Ureter (tissue), 1 donor: Measurements from ENCODE around the gene CDC14A. TPM values are rescaled to one million over a fixed set of nuclear protein-coding genes. Genes with fewer than 3 reads are reported as not detected.

Experiments used
- DNase-seq: peaks from one replicate; pipeline ENCODE4 v3.0.0-alpha.2; 2020; ENCODE audit warnings: low spot score
- total RNA-seq: library from RNA; stranded (reverse); gene quantifications from one replicate; pipeline ENCODE4 v1.2.4, GENCODE V29; 2023
- donor health status: DM: yes; HTN: yes; CAD: no.

Gene CDC14A
- total RNA-seq, 1 donor from 2014 or later = 14.3 TPM

DNA sequence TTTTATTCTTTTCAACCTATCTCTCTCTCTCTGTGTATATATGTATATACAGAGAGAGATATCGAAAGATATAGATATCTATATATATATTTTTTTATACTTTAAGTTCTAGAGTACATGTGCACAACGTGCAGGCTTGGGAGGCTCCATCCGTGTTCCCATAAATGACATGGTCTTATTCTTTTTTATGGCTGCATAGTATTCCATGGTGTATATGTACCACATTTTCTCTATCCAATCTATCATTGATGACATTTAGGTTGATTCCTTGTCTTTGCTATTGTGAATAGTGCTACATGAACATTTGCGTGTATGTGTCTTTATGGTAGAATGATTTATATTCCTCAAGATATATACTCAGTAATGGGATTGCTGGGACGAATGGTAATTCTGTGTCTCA lies 130.4 kb downstream of the CDC14A start:
- DNase-seq = no peak

DNA sequence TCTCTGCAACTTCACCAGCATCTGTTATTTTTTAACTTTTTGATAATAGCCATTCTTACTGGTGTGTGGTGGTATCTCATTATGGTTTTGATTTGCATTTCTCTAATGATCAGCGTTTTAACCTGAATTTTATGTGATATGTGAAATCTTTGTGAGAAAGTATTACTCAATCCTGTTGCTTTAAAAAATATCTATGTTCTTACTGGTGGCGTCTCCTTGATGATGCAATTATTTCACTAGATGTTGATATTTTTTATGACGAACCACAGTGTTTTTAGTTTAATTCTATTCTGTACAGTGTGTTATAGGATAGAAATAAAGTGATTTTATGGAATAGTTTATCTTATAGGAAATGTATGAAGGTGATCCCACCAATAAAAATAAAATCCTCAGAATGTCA lies 130.9 kb downstream of the CDC14A start:
- DNase-seq = no peak

DNA sequence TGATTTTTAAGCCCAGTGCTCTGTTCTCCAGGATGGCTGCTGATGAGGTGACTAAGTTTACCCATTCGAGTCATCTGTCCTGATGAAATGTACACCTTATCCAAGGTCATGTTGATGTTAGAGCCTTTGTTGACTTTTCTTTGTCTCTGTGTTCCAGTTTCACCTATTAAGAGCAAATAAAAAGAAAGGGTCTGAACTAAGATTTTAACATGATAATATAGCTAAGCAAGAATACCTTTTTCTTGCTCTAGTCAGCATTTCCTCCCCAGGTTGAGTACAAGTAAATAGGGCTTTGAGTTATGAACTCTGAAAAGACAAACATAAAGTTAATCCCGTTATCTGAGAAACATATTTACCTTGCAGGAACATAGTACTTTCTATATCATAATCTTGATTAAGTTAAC lies 133.6 kb downstream of the CDC14A start:
- no peak for DNase-seq

DNA sequence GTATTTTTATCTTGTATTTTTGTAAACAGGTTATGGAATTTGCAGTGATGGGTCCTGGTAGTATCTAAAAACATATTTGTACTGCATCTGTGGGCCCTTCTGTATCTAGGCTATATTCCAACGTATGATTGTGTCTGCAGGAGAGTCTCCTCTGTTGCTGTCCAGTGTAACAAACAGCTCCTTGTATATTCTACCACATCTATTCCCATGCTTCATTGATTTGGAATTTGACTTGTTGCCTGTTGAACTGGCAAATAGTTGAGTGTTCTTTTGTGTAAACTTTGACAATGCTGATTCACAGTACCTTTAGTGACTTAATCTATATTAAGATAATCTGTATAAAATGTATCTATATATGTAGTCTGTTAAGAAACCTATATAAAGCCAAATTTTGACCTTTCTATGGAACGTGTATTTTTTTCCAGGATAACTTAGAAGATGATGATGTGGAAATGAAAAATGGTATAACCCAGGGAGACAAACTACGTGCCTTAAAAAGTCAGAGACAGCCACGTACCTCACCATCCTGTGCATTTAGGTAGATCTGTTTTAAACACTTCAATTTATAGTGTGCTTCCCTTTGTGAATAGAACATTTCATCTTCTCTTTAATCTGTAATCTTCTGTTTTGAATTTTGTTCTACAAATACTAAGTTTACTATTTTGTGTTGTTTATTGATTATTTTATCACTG lies 142.2 kb downstream of the CDC14A start:
- no peak for DNase-seq

DNA sequence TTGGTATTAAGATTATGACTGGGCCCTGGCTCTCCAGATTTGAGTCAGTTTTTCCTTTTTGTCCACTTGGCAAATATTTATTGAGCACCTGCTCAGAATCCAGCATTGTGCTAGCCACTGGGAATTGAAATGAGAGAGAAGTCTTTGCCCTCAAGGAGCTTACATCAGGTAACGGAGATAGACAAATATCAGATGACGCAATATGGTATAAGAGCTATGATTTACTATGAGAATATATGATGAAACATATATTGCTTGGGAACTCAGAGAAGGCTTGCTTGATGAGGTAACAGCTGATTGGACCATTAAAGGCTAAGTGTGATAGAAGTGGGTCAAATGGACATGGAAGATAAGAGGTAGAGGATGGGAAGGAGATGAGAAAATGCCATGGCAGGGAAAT lies 144.6 kb downstream of the CDC14A start:
- no peak for DNase-seq

DNA sequence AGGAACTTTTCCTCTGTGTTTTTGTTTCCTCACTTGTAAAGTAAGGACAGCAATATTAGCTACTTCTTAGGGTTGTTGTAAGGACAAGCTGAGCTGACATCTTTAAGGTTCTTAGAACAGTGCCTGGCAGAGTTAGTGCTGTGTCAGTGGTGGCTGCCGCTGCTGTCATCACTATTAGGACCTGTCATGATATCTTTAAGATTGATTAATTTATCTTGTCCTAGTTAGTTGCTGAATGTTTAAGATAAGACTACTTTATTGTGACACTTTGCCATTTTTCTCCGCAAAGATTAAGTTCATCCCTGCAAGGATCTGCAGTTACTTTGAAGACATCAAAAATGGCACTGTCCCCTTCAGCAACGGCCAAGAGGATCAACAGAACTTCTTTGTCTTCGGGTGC lies 145.5 kb downstream of the CDC14A start:
- no peak for DNase-seq

DNA sequence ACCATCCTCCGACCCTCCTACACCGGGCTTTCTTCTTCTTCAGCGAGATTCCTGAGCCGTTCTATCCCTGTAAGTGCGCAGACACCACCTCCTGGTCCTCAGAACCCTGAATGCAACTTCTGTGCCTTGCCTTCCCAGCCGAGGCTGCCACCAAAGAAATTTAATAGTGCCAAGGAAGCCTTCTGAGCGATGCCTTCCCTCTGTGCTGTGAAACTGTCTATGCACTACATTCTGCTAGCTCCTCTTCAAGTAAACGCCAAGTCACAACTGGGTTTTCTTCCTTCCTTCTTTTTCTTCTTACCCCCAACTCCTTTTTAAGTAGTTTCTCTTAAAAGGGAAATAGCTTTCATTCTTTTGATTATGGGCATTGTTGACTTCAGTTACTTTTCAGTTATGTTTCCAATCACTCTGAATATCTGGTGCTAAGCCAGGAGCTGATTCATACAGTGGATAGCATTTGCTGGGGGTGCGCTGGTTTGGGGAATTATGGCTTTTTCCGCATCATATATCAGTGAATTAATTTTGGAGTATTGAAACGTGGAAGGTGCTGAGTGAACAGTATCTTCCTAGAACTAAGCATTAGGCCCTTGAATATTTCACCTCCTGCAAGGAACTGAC lies 147.0 kb downstream of the CDC14A start:
- no peak for DNase-seq

DNA sequence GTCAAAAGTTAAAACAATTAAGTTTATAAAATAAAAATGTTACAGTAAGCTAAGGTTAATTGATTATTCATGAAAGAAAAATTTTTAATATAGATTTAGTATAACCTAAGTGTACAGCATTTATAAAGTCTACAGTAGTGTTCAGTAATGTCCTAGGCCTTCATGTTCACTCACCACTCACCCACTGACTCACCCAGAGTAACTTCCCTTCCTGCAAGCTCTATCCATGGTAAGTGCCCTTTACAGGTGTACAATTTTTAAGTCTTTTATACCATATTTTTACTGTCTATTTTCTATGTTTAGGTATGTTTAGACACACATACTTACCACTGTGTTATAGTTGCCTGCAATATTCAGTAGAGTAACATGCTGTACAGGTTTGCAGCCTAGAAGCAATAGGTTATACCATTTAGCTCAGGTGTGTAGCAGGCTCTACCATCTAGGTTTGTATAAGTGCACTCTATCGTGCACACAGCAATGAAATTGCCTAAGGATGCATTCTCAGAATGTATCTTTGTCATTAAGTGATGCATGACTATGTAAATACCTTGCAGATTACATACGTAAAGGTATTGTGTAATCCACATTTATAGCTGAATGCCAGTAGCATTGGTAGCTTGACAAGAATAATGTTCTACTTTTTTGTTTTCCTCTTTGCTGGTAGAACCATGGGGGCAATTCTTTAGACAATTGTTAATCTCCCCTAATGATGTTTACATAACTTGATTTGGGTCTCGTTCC lies 149.9 kb downstream of the CDC14A start:
- no peak for DNase-seq

DNA sequence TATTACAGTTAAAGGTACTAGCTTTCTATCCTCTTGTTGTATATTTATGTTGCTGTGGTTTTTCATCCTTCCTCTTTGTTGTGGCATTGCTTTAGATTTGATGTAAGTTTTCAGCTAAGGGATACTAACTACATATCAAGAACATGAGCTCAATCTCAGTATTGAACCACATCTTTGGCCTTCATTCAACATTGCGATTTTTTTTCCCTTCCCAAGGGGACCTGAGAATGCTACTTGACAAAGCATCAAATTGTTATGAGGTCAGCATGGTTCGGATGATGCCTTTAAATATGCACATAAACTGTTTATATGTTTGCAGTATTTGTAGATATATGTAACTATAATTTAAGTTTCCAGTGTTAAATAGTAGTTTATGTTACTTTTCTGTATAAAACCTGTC lies 153.9 kb downstream of the CDC14A start:
- no peak for DNase-seq

DNA sequence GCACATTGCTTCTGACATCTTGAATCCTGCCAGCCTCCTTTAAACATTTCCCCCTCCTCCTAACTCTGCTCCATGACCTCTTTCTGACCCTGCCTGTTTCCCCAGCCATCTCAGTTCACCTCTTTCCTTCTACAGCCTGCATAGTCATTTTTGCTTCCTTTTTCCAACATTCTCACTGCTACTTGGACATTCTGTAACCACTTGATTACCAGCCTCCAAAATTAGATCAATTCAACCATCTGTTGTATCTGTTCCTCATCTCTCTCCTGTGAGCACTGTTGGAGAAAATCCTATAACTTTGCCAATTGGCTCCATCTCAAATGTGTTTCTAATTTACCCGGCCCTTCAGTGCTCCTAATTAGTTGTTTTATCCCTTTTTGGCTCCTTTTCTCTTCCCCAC lies 158.1 kb downstream of the CDC14A start:
- DNase-seq = no peak

DNA sequence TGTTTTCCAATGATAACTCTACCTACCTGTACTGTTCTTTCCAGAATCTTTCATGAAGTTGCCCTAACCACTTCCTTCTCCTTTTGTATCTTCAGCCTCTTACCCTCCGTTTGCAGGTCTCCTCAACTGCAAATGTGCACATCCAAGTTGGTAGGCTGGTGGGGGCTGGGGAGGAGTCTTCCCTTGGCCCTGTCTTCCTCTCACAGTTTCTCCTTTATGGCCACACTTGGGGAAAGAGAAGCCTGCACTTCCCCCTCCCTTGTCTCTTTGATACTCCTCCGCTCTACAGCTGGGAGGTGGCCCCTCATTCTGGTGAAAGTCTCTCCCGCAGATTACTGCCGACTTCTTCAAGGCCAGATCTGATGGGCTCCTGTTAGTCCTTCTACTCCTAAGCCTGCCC lies 158.8 kb downstream of the CDC14A start:
- no peak for DNase-seq

DNA sequence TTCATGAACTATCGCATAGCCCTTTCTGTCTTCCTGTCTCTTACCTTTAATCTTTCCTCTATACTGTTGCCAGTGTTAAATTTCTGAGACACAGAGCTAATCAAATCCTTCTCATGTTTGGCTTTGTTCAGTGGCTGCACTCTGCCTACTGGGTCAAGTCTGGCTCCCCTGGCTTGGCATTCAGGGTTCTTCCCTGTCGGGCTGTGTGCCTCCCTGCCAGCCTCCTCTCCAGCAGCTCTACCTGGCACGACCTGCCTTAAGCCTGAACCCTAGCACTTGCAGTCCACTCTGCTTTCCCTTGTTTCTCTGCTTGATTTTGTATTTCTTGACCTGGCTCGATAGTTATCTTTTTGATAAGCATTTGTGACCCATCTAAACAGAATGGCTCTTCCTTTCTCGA lies 159.5 kb downstream of the CDC14A start:
- DNase-seq = no peak

DNA sequence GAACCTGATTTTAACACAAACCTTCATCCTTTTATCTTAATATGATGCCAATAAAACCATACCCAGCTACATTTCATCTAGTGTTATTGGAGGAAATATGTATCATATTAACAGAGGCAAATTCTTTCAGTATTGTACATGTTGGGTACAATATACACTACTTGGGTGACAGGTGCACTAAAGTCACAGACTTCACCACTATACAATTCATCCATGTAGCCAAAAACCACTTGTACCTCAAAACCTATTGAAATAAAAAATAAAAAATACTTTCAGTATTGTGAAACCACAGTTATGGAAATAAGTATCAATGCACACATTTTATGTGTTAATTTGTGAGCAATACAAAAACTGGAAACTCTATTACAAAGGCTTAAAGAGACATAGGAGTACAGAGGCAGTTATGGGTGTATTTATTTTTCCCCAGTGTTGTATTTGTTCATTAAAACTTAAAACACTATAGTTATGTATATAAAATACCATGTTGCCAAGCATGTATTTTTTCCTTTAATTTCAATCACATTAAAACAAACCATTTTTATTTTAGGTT lies 160.6 kb downstream of the CDC14A start:
- no peak for DNase-seq

DNA sequence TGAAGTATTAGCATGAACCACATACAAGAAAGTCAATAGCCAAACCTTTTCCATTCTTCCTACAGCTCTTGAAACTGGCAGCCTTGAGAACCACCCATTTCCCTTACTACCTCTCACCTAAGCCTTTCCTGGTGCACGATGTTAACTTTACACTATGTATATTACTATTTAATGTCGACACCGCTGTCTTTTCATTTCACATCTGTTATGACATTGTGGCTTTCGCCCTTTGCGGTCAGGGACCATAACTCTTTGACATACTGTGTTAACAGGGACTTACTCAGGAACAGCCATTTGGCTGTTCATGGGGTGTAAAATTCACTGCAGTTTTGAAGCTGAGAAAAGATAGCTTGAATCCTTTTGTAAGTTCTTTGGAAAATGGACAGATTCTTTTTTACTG lies 164.6 kb downstream of the CDC14A start:
- no peak for DNase-seq

DNA sequence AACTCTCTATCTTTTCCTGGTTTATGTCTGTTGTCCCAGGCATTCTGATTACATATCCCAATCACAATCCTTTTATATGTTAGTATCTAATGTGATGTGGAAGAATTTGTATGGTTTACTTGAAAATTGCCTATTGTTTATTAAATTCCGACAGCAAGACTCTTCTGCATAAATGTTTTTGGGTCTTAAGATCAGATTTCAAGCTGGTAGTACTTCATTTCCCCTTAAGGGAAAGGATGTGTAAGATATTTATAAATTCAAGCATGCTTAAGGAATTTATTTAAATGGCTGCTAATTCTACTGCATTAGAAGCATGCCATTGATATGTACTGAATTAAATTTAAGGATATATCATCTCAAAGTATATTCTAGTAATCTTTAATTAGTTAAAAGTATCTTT lies 165.2 kb downstream of the CDC14A start:
- DNase-seq = no peak

DNA sequence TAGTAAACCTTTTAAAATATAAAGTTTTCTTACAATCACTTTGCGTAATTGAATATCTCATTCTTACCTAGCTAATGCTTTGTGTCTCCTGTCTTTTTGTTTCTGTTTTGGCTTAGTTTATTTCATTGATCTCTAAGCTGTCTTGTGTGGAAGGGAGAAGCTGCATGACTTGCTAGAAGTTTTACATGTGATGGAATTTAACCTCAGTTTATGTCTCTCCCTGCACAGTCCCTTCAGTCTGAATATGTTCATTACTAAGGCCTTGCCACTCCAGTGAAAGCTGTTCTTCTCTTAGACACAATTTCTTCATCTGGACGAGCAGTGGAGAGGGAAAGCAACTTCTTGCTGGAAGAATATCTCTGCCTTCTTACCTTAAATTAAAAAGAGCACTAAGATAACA lies 165.7 kb downstream of the CDC14A start:
- DNase-seq = no peak

DNA sequence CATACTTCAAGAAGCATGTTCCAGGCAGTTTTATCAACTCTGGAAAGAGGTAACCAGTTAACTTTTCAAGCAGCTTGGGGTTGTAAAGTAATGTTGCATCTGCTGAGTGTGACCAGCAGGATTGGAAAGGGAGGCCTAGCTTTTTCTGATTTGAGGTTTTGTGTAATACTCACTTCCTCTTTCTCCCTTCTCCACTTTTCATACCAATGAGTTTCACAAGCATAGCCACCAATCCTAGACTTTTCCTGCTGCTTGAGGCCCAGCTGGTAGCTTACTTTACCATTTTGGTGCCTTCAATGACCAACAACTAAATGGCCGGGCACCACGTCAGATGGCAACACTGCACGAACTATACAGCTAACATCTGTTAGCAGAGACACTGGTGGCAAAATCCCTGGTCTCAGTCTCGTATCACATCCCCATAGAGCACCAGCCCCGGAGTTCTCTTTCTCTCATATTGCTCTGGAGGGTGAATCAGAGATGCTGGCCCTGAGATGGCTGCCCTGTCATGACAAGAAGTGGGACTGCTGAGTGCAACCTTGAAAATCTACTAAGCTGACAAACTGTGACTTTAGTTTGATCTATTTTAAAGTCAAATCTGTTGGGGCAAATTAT lies 170.8 kb downstream of the CDC14A start:
- DNase-seq = no peak

DNA sequence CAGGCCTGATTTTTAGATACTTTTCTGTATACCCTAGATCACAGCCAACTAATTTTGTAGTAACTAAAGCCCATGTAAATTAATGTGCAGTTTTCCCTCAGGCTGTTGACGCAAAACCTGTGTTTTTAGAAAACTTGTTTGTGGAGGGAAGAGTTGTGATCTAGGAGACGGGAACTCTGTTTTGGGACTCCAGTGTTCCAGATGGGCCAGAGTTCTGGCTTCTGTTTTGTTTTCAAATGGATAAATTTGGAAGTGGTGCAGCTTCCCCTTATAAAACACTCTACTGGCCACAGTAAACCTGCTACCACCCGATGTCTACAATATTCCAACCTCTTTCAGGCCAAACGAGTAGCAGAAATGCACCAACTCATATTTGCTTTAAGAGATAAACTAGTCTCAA lies 172.0 kb downstream of the CDC14A start:
- DNase-seq = no peak

DNA sequence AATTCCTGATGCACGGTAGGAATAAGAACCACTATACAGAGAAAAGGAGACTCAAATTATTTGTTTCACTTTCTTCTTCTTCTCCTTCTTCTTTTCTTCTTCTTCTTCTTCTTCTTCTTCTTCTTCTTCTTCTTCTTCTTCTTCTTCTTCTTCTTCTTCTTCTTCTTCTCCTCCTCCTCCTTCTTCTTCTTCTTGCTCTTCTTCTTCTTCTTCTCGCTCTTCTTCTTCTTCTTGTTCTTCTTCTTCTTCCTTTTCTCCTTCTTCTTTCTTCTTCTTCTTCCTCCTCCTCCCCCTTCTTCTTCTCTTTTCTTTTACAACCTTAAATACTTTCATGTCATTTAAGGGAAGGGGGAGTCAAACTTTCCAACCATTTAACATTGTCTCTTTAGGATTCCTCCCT lies 174.6 kb downstream of the CDC14A start:
- DNase-seq = no peak

DNA sequence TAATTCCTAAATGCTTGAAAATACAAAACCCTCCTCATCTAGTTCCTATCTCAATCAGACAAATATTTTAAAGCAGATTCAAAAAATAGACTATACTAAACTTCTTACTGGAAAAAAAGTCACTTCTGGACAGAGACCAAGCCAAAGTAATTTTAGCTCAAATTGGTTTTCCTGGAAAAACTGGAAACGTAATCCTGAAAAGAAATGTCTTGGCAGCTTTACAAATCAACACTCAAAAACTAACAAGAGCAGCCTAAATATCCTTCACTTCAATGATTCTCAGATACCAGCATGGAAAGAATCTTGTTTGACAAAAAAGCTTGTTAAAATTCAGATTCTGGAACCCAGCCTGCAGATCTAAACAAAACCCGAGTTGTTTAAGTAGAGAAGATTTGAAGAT lies 176.6 kb downstream of the CDC14A start:
- no peak for DNase-seq

DNA sequence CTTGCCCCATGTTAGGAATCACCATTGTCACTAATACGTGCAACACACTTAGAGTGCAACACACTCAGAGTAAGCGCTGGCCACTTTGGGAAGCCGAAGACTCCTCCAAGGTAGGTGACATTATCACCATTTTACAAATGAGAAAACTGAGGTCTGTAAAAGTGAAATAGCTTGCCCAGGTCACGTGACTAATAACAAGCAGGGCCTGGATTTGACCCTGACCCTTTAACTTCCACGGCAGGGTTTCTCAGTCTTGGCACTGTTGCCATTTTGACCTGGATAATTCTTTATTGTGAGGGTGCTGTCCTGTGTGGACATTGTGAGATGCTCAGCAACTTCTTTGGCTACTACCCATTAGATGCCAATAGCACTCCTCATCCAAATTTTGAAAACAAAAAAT lies 177.8 kb downstream of the CDC14A start:
- no peak for DNase-seq

DNA sequence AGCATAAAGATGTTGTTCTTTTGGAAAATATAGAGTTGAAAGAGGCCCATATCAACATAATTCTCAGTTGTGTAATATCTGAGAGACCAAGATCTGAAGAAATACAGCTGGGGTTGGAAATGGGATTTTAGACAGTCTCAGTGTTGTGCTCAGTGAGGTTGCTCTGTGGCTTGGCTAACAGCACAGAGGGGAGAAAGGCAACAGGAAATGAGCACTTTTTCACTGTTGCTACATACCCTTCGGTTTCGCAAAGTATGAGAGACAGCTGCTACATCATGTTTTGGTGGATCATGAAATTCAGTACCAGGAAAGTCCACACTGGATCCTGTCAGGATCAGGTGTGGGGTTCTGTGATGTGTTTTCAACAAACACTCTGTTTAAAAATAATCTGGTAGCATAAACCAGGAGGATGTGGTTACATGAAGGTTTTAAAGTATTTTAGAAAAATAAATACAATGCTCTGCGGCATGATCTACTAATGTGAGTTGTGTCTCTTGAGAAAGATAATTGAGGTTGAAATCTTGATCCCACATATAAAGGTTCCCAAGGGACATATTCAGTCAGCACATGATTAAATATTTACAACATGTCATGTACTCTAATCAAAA lies 178.7 kb downstream of the CDC14A start:
- no peak for DNase-seq
